Measurements from ENCODE around the gene DACH1.

Gene DACH1

DNA sequence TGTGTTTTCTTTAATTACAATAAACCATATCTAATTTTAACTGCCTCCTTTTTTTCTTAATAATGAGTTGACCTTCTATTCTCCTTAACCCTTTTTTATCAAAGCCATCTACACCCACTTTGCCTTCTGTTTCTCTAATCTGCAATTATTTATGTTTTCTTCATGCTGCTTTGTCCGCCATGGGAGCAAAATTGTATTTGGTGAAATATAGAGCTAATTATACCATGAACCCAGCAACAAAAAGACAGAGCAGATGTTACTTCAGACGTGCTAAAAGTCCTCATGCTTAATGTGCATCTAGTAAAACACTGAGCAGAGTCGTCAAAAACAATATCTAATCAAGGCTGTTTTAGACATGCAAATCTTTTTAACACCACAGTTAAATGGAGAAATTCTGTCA lies 264.7 kb downstream of the DACH1 start:
- no peak overlapping the region for H3K4me3 ChIP-seq (ENCODE audit: control insufficient read depth, low read depth, low read length)
- DNase-seq (ENCODE audit: low read depth) = no peak
- TF ChIP-seq, protein P1, sequence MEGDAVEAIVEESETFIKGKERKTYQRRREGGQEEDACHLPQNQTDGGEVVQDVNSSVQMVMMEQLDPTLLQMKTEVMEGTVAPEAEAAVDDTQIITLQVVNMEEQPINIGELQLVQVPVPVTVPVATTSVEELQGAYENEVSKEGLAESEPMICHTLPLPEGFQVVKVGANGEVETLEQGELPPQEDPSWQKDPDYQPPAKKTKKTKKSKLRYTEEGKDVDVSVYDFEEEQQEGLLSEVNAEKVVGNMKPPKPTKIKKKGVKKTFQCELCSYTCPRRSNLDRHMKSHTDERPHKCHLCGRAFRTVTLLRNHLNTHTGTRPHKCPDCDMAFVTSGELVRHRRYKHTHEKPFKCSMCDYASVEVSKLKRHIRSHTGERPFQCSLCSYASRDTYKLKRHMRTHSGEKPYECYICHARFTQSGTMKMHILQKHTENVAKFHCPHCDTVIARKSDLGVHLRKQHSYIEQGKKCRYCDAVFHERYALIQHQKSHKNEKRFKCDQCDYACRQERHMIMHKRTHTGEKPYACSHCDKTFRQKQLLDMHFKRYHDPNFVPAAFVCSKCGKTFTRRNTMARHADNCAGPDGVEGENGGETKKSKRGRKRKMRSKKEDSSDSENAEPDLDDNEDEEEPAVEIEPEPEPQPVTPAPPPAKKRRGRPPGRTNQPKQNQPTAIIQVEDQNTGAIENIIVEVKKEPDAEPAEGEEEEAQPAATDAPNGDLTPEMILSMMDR (conservative IDR thresholded peaks at IDR 0.05; ENCODE audit: control insufficient read depth, insufficient read depth, low read depth, low read length) = no peak

DNA sequence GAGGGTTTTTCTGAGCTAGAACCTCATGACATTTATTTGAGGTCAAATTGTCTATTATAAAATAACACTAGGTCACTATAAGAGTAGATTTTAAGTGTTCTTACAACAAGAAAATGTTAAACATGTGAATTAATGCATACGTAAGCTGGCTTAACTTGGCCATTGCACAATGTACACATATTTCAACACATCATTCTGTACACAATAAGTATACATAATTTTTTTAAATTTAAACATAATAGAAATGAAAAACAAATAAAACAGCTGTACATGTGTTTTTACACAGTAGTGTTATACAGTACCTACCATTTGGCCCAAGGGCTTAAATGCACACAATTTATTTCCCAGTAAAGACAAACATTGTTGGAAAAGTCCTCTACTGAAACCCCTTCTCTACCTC lies 269.9 kb downstream of the DACH1 start:
- TF ChIP-seq, protein P1 (conservative IDR thresholded peaks at IDR 0.05; ENCODE audit: control insufficient read depth, insufficient read depth, low read depth, low read length) = no peak
- H3K4me3 ChIP-seq (ENCODE audit: control insufficient read depth, low read depth, low read length) = no peak overlapping the region
- DNase-seq (ENCODE audit: low read depth) = no peak

DNA sequence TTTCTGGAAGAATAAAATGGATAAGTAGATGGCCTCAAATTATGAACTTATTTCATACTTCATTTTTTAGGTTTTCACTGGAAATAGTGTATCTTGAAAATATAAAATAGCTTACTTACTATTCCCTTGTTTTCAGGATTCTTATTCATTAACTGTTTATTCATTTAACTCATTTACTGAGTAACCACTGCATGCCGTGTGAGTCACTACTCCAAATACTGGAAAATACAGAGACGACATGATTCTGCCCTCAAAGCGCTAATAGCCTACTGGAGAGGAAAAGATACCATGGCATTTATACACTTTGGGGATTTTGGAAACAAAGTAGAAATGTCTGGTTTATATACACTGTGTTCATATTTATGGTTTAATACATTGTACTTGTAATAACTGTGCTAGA lies 270.9 kb downstream of the DACH1 start:
- TF ChIP-seq, protein P1 (conservative IDR thresholded peaks at IDR 0.05; ENCODE audit: control insufficient read depth, insufficient read depth, low read depth, low read length) = no peak
- H3K4me3 ChIP-seq (ENCODE audit: control insufficient read depth, low read depth, low read length) = no peak overlapping the region
- DNase-seq (ENCODE audit: low read depth) = no peak

DNA sequence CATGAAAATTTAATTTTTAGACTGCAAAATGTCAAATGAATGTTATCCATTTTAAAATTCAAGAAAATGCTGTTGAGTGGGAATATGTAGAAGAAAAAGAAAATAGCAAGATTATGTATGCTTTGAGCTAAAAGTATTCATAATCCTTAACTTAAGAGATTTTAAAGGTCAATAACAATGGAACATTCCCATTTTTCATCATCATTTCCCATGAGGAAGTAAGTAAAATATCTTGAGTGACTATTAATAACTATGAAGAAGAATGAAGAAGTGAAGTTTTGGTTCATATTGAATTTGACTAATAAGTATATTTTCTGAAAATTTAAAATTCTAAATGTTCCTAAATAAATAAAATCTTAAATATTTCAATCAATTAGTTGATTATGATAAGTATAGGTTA lies 273.4 kb downstream of the DACH1 start:
- TF ChIP-seq, protein P1 (conservative IDR thresholded peaks at IDR 0.05; ENCODE audit: control insufficient read depth, insufficient read depth, low read depth, low read length) = no peak
- DNase-seq (ENCODE audit: low read depth) = no peak
- H3K4me3 ChIP-seq (ENCODE audit: control insufficient read depth, low read depth, low read length) = no peak overlapping the region

DNA sequence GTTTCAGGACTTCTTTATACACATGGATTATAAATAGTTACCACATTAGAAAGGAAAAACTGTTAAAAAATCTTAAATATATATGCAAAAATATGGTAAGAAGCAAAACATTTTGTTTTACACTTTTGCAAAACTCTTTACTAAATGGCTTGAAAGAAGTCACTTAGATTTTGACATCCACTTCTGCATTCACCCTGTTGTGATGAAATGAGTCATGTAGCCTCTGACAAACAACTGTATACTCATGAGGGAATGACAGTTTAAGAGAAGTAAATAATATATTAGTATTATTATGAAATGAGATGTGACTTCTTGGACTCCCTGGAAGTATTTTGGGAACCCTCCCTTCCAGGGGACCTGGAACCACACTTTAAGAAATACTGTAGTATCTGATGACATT lies 275.6 kb downstream of the DACH1 start:
- TF ChIP-seq, protein P1 (conservative IDR thresholded peaks at IDR 0.05; ENCODE audit: control insufficient read depth, insufficient read depth, low read depth, low read length) = no peak
- H3K4me3 ChIP-seq (ENCODE audit: control insufficient read depth, low read depth, low read length) = no peak overlapping the region
- DNase-seq (ENCODE audit: low read depth) = no peak

DNA sequence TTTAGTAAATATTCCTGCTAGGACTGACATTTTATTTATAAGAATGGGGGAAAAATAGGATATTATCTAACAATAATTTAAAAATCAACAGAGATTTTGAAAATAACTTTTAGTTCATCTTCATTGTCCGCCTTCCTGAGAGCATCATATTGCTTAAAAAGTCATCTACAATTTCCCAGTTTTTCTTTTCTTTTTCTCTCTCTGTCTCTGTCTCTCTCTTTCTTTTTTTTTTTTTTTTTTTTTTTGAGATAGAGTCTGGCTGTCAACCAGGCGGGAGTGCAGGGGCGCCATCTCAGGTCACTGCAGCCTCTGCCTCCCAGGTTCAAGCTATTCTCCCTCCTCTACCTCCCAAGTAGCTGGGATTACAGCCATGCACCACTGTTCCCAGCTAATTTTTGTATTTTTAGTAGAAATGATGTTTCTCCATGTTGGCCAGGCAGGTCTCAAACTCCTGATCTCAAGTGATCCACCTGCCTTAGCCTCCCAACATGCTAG lies 276.3 kb downstream of the DACH1 start:
- DNase-seq (ENCODE audit: low read depth) = no peak
- no peak overlapping the region for H3K4me3 ChIP-seq (ENCODE audit: control insufficient read depth, low read depth, low read length)
- TF ChIP-seq, protein P1 (conservative IDR thresholded peaks at IDR 0.05; ENCODE audit: control insufficient read depth, insufficient read depth, low read depth, low read length) = no peak

DNA sequence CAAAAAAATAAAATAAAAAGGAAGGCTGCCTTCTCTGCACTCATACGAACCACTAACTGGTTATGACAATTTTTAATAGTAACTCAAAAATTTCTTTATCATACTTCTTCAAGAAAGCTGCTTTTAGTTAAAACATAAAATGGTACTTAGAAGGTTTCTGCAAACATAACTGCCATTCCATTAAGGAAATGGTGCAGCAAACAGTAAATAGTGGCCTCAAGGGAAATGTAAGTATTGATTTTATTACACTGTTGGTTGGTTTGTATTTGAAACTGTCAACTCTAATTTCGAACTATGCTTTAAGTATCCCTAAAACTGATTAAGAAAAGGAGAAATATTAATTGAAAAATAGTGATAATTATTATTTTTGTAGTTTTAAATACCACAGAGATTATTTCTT lies 278.0 kb downstream of the DACH1 start:
- DNase-seq (ENCODE audit: low read depth) = no peak
- no peak overlapping the region for H3K4me3 ChIP-seq (ENCODE audit: control insufficient read depth, low read depth, low read length)
- TF ChIP-seq, protein P1 (conservative IDR thresholded peaks at IDR 0.05; ENCODE audit: control insufficient read depth, insufficient read depth, low read depth, low read length) = no peak
